COR-L47 (cell line): ENCODE results near the gene ADORA2B.
A peak's percentile ranks its signal among the peaks of the same experiment; 100 is the strongest.

Source experiments
- DNase-seq: peaks from one replicate; lab custom pipeline; 2025; lab: John Stamatoyannopoulos, UW

The ADORA2B gene

GRCh38 chr17:15996322-15996721, 51.4 kb downstream of the ADORA2B start:
- DNase-seq, result no peak

- no peak for DNase-seq
Measured at GRCh38 chr17:15998031-15998562, 53.2 kb downstream of the ADORA2B start.

GRCh38 chr17:15999141-15999973, 54.4 kb downstream of the ADORA2B start, which contains the start of the genes TTC19 and ZSWIM7:
Gene TTC19 (plus strand): TSS chr17:15999824. CDS start chr17:15999849, 25 bp downstream.
Gene ZSWIM7 (minus strand): TSS chr17:15999704. CDS start chr17:15999594, 110 bp downstream.
- DNase-seq, result peak; percentile 83

- DNase-seq, result no peak
Measured at GRCh38 chr17:15999974-16000827, 55.3 kb downstream of the ADORA2B start.

- DNase-seq, result no peak
Measured at GRCh38 chr17:16001226-16001897, 56.4 kb downstream of the ADORA2B start.

- no peak for DNase-seq
Measured at GRCh38 chr17:16002708-16003260, 57.9 kb downstream of the ADORA2B start.

- DNase-seq, result no peak
Measured at GRCh38 chr17:16003841-16004240, 58.9 kb downstream of the ADORA2B start.

- DNase-seq, result no peak
Measured at GRCh38 chr17:16005636-16006035, 60.7 kb downstream of the ADORA2B start.

GRCh38 chr17:16007439-16007838, 62.5 kb downstream of the ADORA2B start:
- no peak for DNase-seq

- no peak for DNase-seq
Measured at GRCh38 chr17:16013943-16014407, 69.0 kb downstream of the ADORA2B start.

- DNase-seq, result no peak
Measured at GRCh38 chr17:16019347-16019746, 74.4 kb downstream of the ADORA2B start.

- DNase-seq, result no peak
Measured at GRCh38 chr17:16023881-16024280, 79.0 kb downstream of the ADORA2B start.

GRCh38 chr17:16025202-16025601, 80.3 kb downstream of the ADORA2B start:
- no peak for DNase-seq
